Measurements from ENCODE around the gene MIEF1. TPM values are rescaled to one million over a fixed set of nuclear protein-coding genes. Genes with fewer than 3 reads are reported as not detected.

The MIEF1 gene
- total RNA-seq, 6 experiments from 2014 or later = 26.4 to 32.8 (median 28.7) TPM

- H3K9me3 Mint-ChIP-seq = no peaks in the 10 kb centered on the region
- TF ChIP-seq CTCF (IDR thresholded peaks at IDR 0.05) = no peak
- peaks cover 27% of the 10 kb centered on the region for H3K27me3 Mint-ChIP-seq (ENCODE audit: insufficient read depth)
- no peak overlapping the region for H3K27ac Mint-ChIP-seq
- DNase-seq = no peak
- peaks cover 6% of the 10 kb centered on the region; the same call in 1 of the 2 replicates for H3K4me1 Mint-ChIP-seq (ENCODE audit: low read depth)
- no peak overlapping the region for H3K4me3 Mint-ChIP-seq
- H3K36me3 Mint-ChIP-seq (ENCODE audit: low read depth) = no peaks in the 10 kb centered on the region
These were observed 38.8 kb upstream of the MIEF1 start for GRCh38 chr22:39463277-39463676.

GRCh38 chr22:39463931-39464390 is 38.1 kb upstream of the MIEF1 start:
- no peak for TF ChIP-seq CTCF (IDR thresholded peaks at IDR 0.05)
- Mint-ChIP-seq H3K4me1 (ENCODE audit: low read depth) (peaks cover 6% of the 10 kb centered on the region; the same call in 1 of the 2 replicates), H3K36me3 (ENCODE audit: low read depth) (no peaks in the 10 kb centered on the region), H3K27ac (no peak overlapping the region), H3K27me3 (ENCODE audit: insufficient read depth) (peaks cover 21% of the 10 kb centered on the region), H3K9me3 (no peaks in the 10 kb centered on the region), H3K4me3 (no peak overlapping the region)
- no peak for DNase-seq

GRCh38 chr22:39466228-39467006 is 35.7 kb upstream of the MIEF1 start:
- Mint-ChIP-seq H3K4me1 (ENCODE audit: low read depth) (peaks cover 16% of the 10 kb centered on the region), H3K27me3 (ENCODE audit: insufficient read depth) (peaks cover 14% of the 10 kb centered on the region), H3K36me3 (ENCODE audit: low read depth) (no peaks in the 10 kb centered on the region), H3K27ac (no peak overlapping the region), H3K9me3 (no peaks in the 10 kb centered on the region), H3K4me3 (no peak overlapping the region)
- DNase-seq = no peak
- no peak for TF ChIP-seq CTCF (IDR thresholded peaks at IDR 0.05)

- Mint-ChIP-seq H3K4me1 (ENCODE audit: low read depth) (peaks cover 26% of the 10 kb centered on the region), H3K4me3 (peak overlapping the region; percentile 59; the same call in 1 of the 2 replicates), H3K27ac (no peak overlapping the region), H3K9me3 (no peaks in the 10 kb centered on the region), H3K36me3 (ENCODE audit: low read depth) (no peaks in the 10 kb centered on the region), H3K27me3 (ENCODE audit: insufficient read depth) (peaks cover 14% of the 10 kb centered on the region)
- no peak for DNase-seq
- TF ChIP-seq CTCF (IDR thresholded peaks at IDR 0.05) = no peak
These were observed 34.6 kb upstream of the MIEF1 start for GRCh38 chr22:39467390-39467895.

- Mint-ChIP-seq H3K4me3 (no peak overlapping the region), H3K4me1 (ENCODE audit: low read depth) (peaks cover 34% of the 10 kb centered on the region), H3K27me3 (ENCODE audit: insufficient read depth) (peaks cover 14% of the 10 kb centered on the region), H3K36me3 (ENCODE audit: low read depth) (no peaks in the 10 kb centered on the region), H3K9me3 (no peaks in the 10 kb centered on the region), H3K27ac (no peak overlapping the region)
- no peak for DNase-seq
- TF ChIP-seq CTCF (IDR thresholded peaks at IDR 0.05) = no peak
These were observed 33.4 kb upstream of the MIEF1 start for GRCh38 chr22:39468487-39469325.
